ENCODE data around the gene KCNT1.

DNA sequence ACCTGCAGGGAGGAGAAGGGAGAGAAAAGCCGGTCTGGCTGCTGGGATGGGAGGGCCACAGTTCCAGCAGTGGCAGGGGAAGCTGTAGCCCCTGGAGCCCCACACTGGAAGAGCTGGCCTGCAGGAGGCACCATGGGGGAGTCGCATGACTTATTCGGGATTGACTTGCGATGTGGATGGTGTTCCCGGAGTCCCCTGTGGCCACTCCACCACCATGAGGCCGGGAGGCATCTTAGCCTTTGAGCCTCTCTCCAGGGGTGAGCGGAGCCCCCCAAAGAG, 92.0 kb downstream of the KCNT1 start:
- TF ChIP-seq GATA3 (IDR thresholded peaks at IDR 0.05; ENCODE audit: low read depth, low read length) (no peak), GATA2 (IDR thresholded peaks at IDR 0.05; ENCODE audit: low read depth, low read length) (no peak)
